Hematopoietic multipotent progenitor cell treated with erythropoietin and hydrocortisone succinate and interleukin-3 and kit ligand, for 8 days (in vitro differentiated cells): ENCODE results near the gene EXOC5.

Experiments
- DNase-seq: peaks from one replicate; pipeline ENCODE4 v3.0.0-alpha.2; 2015

Gene EXOC5

DNA sequence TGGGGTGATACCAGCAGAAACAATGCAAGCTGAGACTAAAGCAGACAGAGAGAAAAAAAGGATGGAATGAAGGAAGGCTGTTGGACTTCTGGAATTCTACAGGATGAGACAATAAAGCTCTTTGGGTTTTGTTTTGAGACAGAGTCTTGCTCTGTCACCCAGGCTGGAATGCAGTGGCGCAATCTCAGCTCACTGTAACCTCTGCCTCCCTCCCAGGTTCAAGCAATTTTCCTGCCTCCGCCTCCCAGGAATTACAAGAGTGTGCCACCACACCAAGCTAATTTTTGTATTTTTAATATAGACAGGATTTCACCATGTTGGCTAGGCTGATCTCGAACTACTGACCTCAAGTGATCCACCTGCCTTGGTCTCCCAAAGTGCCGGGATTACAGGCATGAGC lies 115.4 kb downstream of the EXOC5 start:
- DNase-seq, result no peak
